GM13976 (cell line): ENCODE data around the gene MLLT6.

Source experiments
- DNase-seq: peaks from one replicate; pipeline ENCODE4 v3.0.0; 2012; ENCODE audit warnings: low spot score
- CTCF ChIP-seq: IDR thresholded peaks from 2 replicates; pipeline ENCODE4 v1.5.1; 2012; ENCODE audit warnings: borderline replicate concordance, mild to moderate bottlenecking; ENCODE audit not compliant: insufficient read depth; ENCODE audit errors: extremely low read depth, missing control alignments, control extremely low read depth
- in situ Hi-C: fragments of 300-500 bp; cut with MboI; formaldehyde crosslinking; loops from one replicate; pipeline ENCODE4 v1.12.0; 2022; ENCODE audit warnings: low sequenced_read_pairs, mixed read lengths, inconsistent platforms; ENCODE audit not compliant: unreplicated experiment

The MLLT6 gene

GRCh38 chr17:38693700-38694329 is 11.3 kb upstream of the MLLT6 start:
- DNase-seq = no peak
- no peak for TF ChIP-seq CTCF
- in situ Hi-C loops = no loop called here

- in situ Hi-C loops = no loop called here
- TF ChIP-seq CTCF = no peak
- no peak for DNase-seq
These were observed 7.8 kb upstream of the MLLT6 start for GRCh38 chr17:38697061-38697820.

DNA sequence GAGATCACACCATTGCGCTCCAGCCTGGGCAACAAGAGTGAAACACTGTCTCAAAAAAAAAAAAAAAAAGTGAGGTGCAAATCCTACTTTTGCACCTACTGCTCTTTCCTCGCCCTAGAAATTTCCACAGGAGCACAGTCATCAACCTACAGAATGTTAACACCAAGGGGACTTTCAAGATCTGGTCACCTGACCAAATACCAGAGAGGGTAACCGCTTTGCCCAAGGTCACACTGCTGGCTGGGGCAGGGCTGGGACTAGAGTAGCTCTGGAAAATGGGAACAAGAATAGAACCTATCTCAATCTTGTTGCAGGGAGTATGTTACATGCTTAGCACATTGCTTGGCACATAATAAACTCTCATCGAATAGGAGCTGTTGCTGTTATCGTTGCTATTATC is 6.3 kb upstream of the MLLT6 start:
- no peak for DNase-seq
- TF ChIP-seq CTCF = no peak
- in situ Hi-C loops = no loop called here

GRCh38 chr17:38701504-38702165 is 3.4 kb upstream of the MLLT6 start:
- DNase-seq = peak; percentile 75
- TF ChIP-seq CTCF = no peak
- in situ Hi-C loops = no loop called here

GRCh38 chr17:38702166-38702915 is 2.7 kb upstream of the MLLT6 start:
- DNase-seq = peak; percentile 85
- in situ Hi-C loops = no loop called here
- TF ChIP-seq CTCF = no peak
